HG03103 (cell line): ENCODE data around the gene DEXI.
"Not testable (repeated sequence)": the region's sequence is repeated elsewhere in the genome, so short reads cannot be mapped to it uniquely, and the experiment has no call there.

ENCODE experiments used
- ATAC-seq: cut with Tn5 transposase; IDR thresholded peaks from one replicate; pipeline ENCODE4 v1.9.1; 2021; ENCODE audit warnings: low read depth; ENCODE audit not compliant: unreplicated experiment

The DEXI gene

DNA sequence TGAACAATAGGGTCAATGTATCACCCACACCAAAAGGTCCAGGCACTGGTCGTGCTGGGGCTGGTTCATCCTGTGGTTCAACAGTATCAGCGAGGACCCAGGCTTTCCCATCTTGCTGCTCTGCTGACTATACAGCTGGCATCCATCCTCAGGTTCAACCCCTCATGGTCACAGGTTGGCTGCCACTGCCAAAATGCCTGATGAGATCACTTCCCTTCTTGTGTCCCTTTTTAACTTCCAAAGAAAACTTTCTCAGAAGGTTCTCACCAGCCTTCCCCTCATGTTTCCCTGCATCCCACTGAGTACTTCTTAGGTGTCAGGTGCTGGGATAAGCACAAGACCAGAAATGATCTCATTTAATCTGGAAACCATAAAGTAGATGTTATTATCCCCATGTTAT, 27.8 kb upstream of the DEXI start:
- ATAC-seq: no peak

DNA sequence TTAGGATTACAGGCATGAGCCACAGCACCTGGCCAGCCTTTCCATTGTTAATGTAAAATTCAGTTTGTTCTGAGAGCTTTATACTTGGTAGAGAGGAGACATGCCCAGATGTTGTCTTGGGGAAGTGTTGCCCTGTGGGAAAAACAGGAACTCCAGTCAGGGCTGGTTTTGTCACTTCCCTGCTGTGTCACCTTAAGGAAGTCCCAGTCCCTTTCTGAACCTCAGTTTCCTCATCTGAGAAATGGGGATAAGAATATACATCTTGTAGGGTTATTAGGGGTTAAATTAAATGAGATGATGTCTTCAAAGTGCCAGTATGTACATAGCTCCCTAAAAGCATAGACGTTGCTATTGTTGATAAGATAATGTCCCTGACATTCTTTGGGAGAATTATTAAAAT, 27.3 kb upstream of the DEXI start:
- ATAC-seq: no peak

GRCh38 chr16:10968498-10968897, 26.2 kb upstream of the DEXI start:
- ATAC-seq: no peak

GRCh38 chr16:10967986-10968385, 25.7 kb upstream of the DEXI start:
- no peak for ATAC-seq

DNA sequence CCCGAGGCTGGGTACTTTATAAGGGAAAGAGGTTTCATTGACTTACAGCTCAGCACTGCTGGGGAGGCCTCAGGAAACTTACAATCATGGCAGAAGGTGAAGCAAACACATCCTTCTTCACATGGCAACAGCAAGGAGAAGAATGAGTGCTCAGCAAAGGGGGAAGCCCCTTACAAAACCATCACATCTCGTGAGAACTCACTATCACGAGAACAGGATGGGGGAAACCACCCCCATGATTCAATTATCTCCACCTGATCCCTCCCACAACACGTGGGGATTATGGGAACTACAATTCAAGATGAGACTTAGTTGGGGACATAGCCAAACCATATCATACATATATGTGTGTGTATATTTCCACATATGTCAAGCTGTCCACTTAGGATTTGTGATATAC, 24.3 kb upstream of the DEXI start:
- not testable (repeated sequence) for ATAC-seq

DNA sequence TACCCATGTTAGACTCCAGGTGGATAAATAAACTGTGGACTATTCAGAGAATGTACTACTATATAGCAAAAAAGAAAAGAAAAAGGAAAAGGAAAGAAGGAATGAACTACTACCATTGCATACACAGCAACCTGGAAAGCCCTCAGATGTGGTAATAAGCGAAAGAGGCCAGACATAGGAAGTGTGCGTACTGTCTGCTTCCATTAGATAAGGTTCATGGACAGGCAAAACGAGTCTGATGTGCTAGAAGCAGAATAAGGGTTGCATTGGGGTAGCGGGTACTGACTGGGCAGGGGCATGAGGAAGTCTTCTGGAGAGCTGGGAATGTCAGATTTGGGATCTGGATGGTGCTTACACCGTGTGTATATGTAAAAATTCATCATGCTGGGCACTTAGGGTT, 23.9 kb upstream of the DEXI start:
- ATAC-seq: no peak

- peak; percentile 51 for ATAC-seq
Measured at GRCh38 chr16:10965440-10966061, 23.3 kb upstream of the DEXI start.

DNA sequence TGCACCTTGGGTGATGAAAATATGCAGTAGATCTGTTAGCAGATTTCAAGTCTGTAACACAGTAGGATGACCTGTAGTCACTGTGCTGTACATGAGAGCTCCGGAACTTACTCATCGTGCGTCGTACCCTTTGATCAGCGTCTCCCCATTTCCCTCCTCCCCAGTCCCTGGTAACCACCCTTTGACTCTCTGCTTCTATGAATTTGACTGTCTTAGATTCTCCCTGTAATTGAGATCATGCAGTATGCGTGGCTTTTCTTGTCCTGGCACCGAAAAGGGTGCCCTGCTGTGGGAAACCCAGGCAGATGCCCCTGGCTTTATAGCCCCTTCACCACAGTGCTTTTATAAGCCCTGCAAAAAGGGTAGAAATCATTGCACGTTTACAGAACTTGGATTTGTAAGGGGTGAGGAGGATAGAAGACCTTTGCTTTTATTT, 22.6 kb upstream of the DEXI start:
- no peak for ATAC-seq

- ATAC-seq: no peak
Measured at GRCh38 chr16:10964039-10964890, 22.0 kb upstream of the DEXI start.

- no peak for ATAC-seq
Measured at GRCh38 chr16:10961231-10961630, 19.0 kb upstream of the DEXI start.

DNA sequence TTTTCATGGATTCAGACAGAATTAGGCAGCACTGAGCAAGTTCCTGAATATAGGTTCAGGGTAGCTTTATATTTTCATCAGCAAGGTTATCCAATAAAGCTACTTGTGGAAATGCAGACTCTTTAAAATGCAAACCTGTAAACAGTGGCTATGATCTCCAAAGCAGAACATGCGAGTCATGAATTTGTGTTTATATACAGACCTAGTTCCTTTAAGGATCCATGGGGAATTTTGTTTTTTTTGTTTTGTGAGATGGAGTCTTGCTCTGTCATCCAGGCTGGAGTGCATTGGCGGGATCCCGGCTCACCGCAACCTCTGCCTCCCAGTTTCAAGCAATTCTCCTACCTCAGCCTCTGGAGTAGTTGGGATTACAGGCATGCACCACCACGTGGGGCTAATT, 16.9 kb upstream of the DEXI start:
- no peak for ATAC-seq

GRCh38 chr16:10957771-10958482, 15.7 kb upstream of the DEXI start:
- no peak for ATAC-seq

GRCh38 chr16:10954903-10955302, 12.6 kb upstream of the DEXI start:
- ATAC-seq: no peak

GRCh38 chr16:10951026-10951425, 8.8 kb upstream of the DEXI start:
- no peak for ATAC-seq

GRCh38 chr16:10950393-10950792, 8.1 kb upstream of the DEXI start:
- ATAC-seq: no peak

- peak; percentile 71 for ATAC-seq
Measured at GRCh38 chr16:10949424-10949970, 7.2 kb upstream of the DEXI start.

- no peak for ATAC-seq
Measured at GRCh38 chr16:10947211-10947787, 5.0 kb upstream of the DEXI start.

DNA sequence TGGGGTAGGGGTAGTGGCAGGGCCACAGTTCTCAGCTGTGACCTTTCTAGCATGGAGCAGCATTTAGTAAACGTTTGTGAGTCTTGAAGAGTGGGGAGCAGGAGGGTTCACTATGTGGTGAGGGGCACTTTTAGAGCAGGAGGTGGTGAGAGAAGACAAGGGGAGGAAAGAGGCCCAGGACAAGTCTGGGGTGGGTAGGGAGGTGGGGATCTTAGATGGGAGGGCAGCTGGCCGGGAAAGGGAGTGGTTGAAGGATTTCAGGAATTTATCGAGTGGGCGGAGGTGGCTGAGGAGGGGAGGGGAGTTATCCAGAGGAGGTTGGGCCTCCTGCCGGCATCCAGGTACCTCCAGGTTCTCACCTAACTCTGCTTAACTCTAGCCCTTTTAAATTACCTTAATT, 4.0 kb upstream of the DEXI start:
- no peak for ATAC-seq

GRCh38 chr16:10945065-10945787, 3.0 kb upstream of the DEXI start:
- no peak for ATAC-seq
